ENCODE measurements around the gene CEP350. TPM values are rescaled to one million over a fixed set of nuclear protein-coding genes. Genes with fewer than 3 reads are reported as not detected.

CEP350 gene
- total RNA-seq, 2 donors from 2014 or later = 41.5 to 55.4 TPM

- Histone ChIP-seq H3K27me3 (no peaks in the 10 kb centered on the region), H3K36me3 (replicated peaks in 1 of 2; ENCODE audit: insufficient read depth in 1 of 2, low read depth in 2 of 2) (no peaks in the 10 kb centered on the region), H3K4me3 (no peak overlapping the region), H3K4me1 (no peaks in the 10 kb centered on the region), H3K9me3 (no peaks in the 10 kb centered on the region), H3K27ac (peak overlapping the region in 1 of 4 donors; percentile 2)
- DNase-seq (no peak), ATAC-seq (no peak)
- no peak for TF ChIP-seq POLR2A (IDR thresholded peaks at IDR 0.05)
- intact Hi-C loops (cut with DNase I) = no loop called here
- 75 to 85% methylated on average over 10 of the region's 10 CpGs for WGBS, 2 donors
Measured at GRCh38 chr1:179951383-179952144, 3.0 kb upstream of the CEP350 start.

- Histone ChIP-seq H3K27me3 (no peaks in the 10 kb centered on the region), H3K27ac (peak overlapping the region in 1 of 4 donors; percentile 2), H3K4me1 (peaks cover 1% of the 10 kb centered on the region), H3K9me3 (no peaks in the 10 kb centered on the region), H3K36me3 (replicated peaks in 1 of 2; ENCODE audit: insufficient read depth in 1 of 2, low read depth in 2 of 2) (no peaks in the 10 kb centered on the region), H3K4me3 (no peak overlapping the region)
- 74 to 81% methylated on average over 4 of the region's 4 CpGs for WGBS, 2 donors
- TF ChIP-seq POLR2A (IDR thresholded peaks at IDR 0.05) (no peak), CTCF (IDR thresholded peaks at IDR 0.05) (no peak)
- no peak for DNase-seq
- intact Hi-C loops (cut with DNase I) = no loop called here
- no peak for ATAC-seq
Measured at GRCh38 chr1:179952186-179952585, 2.4 kb upstream of the CEP350 start.

GRCh38 chr1:179953974-179954492, 577 bp upstream of the CEP350 start:
- no peaks in the 10 kb centered on the region for H3K9me3 ChIP-seq
- 1% methylated on average over 19 of the region's 19 CpGs for WGBS, 2 donors
- peaks cover 6% of the 10 kb centered on the region for H3K4me1 ChIP-seq
- intact Hi-C loops (cut with DNase I) = no loop called here
- peak overlapping the region; percentile 94 to 97 (median 96) for H3K27ac ChIP-seq
- peak overlapping the region; percentile 41 to 42 for H3K4me3 ChIP-seq
- DNase-seq (peak in 2 of 4 donors; percentile 21 to 44), ATAC-seq (no peak)
- no peaks in the 10 kb centered on the region for H3K27me3 ChIP-seq
- no peaks in the 10 kb centered on the region for H3K36me3 ChIP-seq (replicated peaks in 1 of 2; ENCODE audit: insufficient read depth in 1 of 2, low read depth in 2 of 2)
- TF ChIP-seq CTCF (IDR thresholded peaks at IDR 0.05) = peak in 2 of 7 experiments; percentile 21 to 34
- TF ChIP-seq POLR2A (IDR thresholded peaks at IDR 0.05) = no peak

GRCh38 chr1:179955287-179955680, 674 bp downstream of the CEP350 start:
- 0% methylated on average over 9 to 10 of the region's 10 CpGs for WGBS, 2 donors
- H3K27ac ChIP-seq = peak overlapping the region; percentile 94 to 97 (median 96)
- no peaks in the 10 kb centered on the region for H3K9me3 ChIP-seq
- H3K4me1 ChIP-seq = peaks cover 6% of the 10 kb centered on the region
- H3K4me3 ChIP-seq = peak overlapping the region; percentile 89 to 99
- intact Hi-C loops (cut with DNase I) = no loop called here
- no peak for DNase-seq
- no peaks in the 10 kb centered on the region for H3K36me3 ChIP-seq (replicated peaks in 1 of 2; ENCODE audit: insufficient read depth in 1 of 2, low read depth in 2 of 2)
- no peak for TF ChIP-seq POLR2A (IDR thresholded peaks at IDR 0.05)
- peak in 2 of 7 experiments; percentile 13 to 20 for TF ChIP-seq CTCF (IDR thresholded peaks at IDR 0.05)
- ATAC-seq = peak; percentile 6
- no peaks in the 10 kb centered on the region for H3K27me3 ChIP-seq

GRCh38 chr1:179955731-179956130, 1.1 kb downstream of the CEP350 start:
- ATAC-seq = no peak
- peak overlapping the region in 2 of 4 donors; percentile 95 to 97 for H3K27ac ChIP-seq
- H3K36me3 ChIP-seq (replicated peaks in 1 of 2; ENCODE audit: insufficient read depth in 1 of 2, low read depth in 2 of 2) = no peaks in the 10 kb centered on the region
- TF ChIP-seq POLR2A (IDR thresholded peaks at IDR 0.05) (no peak), CTCF (IDR thresholded peaks at IDR 0.05) (no peak)
- 0% methylated on average over 3 of the region's 3 CpGs for WGBS, 2 donors
- H3K9me3 ChIP-seq = no peaks in the 10 kb centered on the region
- H3K4me3 ChIP-seq = peak overlapping the region in 1 of 2 donors; percentile 99
- no peak for DNase-seq
- H3K4me1 ChIP-seq = peaks cover 6% of the 10 kb centered on the region
- intact Hi-C loops (cut with DNase I) = no loop called here
- no peaks in the 10 kb centered on the region for H3K27me3 ChIP-seq

Measured in body of pancreas (tissue), 4 donors.